Trophoblast cell (in vitro differentiated cells and primary cell): ENCODE results near the gene WNT6.

Experiments
- DNase-seq, 2 donors: peaks; one replicate each; pipeline ENCODE4 v3.0.0-alpha.2; 2016
- H2AFZ ChIP-seq: 2 replicates; pipeline ENCODE4 v1.6.1; 2013; ENCODE audit warnings: low read length, moderate library complexity, mild to moderate bottlenecking; ENCODE audit not compliant: insufficient read depth, poor library complexity
- H2AK5ac ChIP-seq: 2 replicates; pipeline ENCODE4 v1.6.1; 2013; ENCODE audit warnings: mild to moderate bottlenecking, low read length
- H2BK120ac ChIP-seq: 2 replicates; pipeline ENCODE4 v1.6.1; 2013; ENCODE audit warnings: low read length, mild to moderate bottlenecking, moderate library complexity; ENCODE audit not compliant: insufficient read depth, poor library complexity
- H2BK12ac ChIP-seq: 2 replicates; pipeline ENCODE4 v1.6.1; 2013; ENCODE audit warnings: mild to moderate bottlenecking, low read length, moderate library complexity
- H2BK5ac ChIP-seq: 2 replicates; pipeline ENCODE4 v1.6.1; 2013; ENCODE audit warnings: low read length, low read depth, moderate library complexity, mild to moderate bottlenecking; ENCODE audit not compliant: poor library complexity
- H3K14ac ChIP-seq: 2 replicates; pipeline ENCODE4 v1.6.1; 2013; ENCODE audit warnings: mild to moderate bottlenecking, low read length
- H3K18ac ChIP-seq: 2 replicates; pipeline ENCODE4 v1.6.1; 2013; ENCODE audit warnings: mild to moderate bottlenecking, low read length
- H3K23ac ChIP-seq: 2 replicates; pipeline ENCODE4 v1.6.1; 2013; ENCODE audit warnings: low read length
- H3K27ac ChIP-seq: 2 replicates; pipeline ENCODE4 v1.5.1; 2013; ENCODE audit warnings: low read depth, mild to moderate bottlenecking, inconsistent platforms, low read length, moderate library complexity
- H3K27me3 ChIP-seq: 2 replicates; pipeline ENCODE4 v1.6.1; 2013; ENCODE audit warnings: inconsistent platforms, mild to moderate bottlenecking, low read length, moderate library complexity; ENCODE audit not compliant: insufficient read depth
- H3K36me3 ChIP-seq, 2 experiments: 1 replicate in 1 of 2; 2 replicates in 1 of 2; pipeline ENCODE4 v1.6.1; 2013; ENCODE audit warnings: low read length in 2 of 2, mild to moderate bottlenecking in 2 of 2, moderate library complexity in 1 of 2; ENCODE audit not compliant: insufficient read depth in 2 of 2, control insufficient read depth in 1 of 2
- H3K4ac ChIP-seq: 2 replicates; pipeline ENCODE4 v1.6.1; 2013; ENCODE audit warnings: low read depth, mild to moderate bottlenecking, low read length, moderate library complexity
- H3K4me1 ChIP-seq, 2 experiments: 1 replicate in 1 of 2; 2 replicates in 1 of 2; pipeline ENCODE4 v1.6.1; 2013; ENCODE audit warnings: low read length in 2 of 2, mild to moderate bottlenecking in 2 of 2, moderate library complexity in 1 of 2; ENCODE audit not compliant: insufficient read depth in 2 of 2, control insufficient read depth in 1 of 2
- H3K4me2 ChIP-seq: 2 replicates; pipeline ENCODE4 v1.6.1; 2013; ENCODE audit warnings: inconsistent platforms, mild to moderate bottlenecking, low read length, moderate library complexity
- H3K4me3 ChIP-seq: 2 replicates; pipeline ENCODE4 v1.5.1; 2013; ENCODE audit warnings: mild to moderate bottlenecking, low read depth, low read length, inconsistent platforms
- H3K79me1 ChIP-seq: one replicate; pipeline ENCODE4 v1.6.1; 2013; ENCODE audit warnings: low read length
- H3K79me2 ChIP-seq: 2 replicates; pipeline ENCODE4 v1.6.1; 2013; ENCODE audit warnings: low read length, mild to moderate bottlenecking; ENCODE audit not compliant: control insufficient read depth, insufficient read depth, poor library complexity
- H3K9ac ChIP-seq: 2 replicates; pipeline ENCODE4 v1.6.1; 2013; ENCODE audit warnings: mild to moderate bottlenecking, low read length
- H3K9me3 ChIP-seq: 2 replicates; pipeline ENCODE4 v1.6.1; 2013; ENCODE audit warnings: low read depth, mild to moderate bottlenecking, control low read depth, inconsistent platforms, low read length; ENCODE audit not compliant: insufficient read depth
- H4K12ac ChIP-seq: 2 replicates; pipeline ENCODE4 v1.6.1; 2013; ENCODE audit warnings: low read depth, mild to moderate bottlenecking, low read length, moderate library complexity
- H4K8ac ChIP-seq: 2 replicates; pipeline ENCODE4 v1.6.1; 2013; ENCODE audit warnings: low read depth, mild to moderate bottlenecking, low read length, moderate library complexity
- H4K91ac ChIP-seq: one replicate; pipeline ENCODE4 v1.6.1; 2013; ENCODE audit warnings: low read depth, mild to moderate bottlenecking, low read length, moderate library complexity
- WGBS: extraction: QIAGEN DNeasy Blood & Tissue Kit; methylation state at CpG from one replicate; pipeline ENCODE4 v1.1.7; 2013; ENCODE audit warnings: missing lambda C conversion rate; ENCODE audit not compliant: insufficient read length, insufficient coverage; ENCODE audit errors: extremely low coverage; 5-methylcytosine and 5-hydroxymethylcytosine counted together

The WNT6 gene

DNA sequence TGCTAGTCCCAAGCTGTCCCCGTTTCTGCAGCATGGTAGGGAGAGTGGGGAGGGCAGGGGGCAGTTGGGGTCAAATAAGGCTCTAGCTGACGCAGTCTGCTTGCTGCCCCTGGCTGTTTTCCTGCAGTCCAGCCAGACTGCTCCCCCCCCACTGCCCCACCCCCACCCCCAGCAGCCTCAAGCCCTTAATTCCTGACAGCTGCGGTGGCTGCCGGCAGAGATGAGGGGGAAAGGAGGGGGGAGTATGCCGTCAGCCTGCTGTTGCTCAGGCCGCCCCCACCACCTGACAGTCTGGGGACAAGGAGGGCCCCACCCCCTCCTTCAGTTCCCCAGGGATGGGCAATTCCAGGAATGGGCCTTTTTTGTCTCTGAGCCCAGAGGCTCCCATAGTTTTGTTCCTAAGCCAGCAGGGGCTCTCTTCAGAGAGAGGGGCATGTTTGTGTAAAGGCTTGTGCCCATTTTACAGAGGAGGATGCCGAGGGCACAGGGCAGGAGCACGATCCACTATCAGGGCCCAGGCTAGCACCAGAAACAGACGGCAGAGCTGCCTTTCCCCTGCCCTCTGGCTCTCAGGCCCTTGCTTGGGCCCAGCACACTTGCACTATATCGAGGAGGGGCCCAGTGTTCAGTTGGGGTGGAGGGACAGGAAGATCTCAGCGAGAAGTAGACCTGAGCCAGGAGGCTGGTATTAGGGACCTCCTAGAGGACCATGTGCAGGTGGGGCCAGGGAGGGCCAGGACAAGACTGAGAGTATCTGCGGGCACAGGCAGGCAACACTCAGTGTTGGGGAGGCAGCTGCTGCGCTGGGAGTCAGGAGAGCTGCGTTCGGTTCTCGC is 19.5 kb downstream of the WNT6 start:
- Histone ChIP-seq H3K27me3 (peaks cover 45% of the 10 kb centered on the region), H3K9me3 (peaks cover 5% of the 10 kb centered on the region), H2AFZ (no peak overlapping the region), H2BK12ac (no peak overlapping the region), H3K23ac (no peak overlapping the region), H3K4ac (no peak overlapping the region), H2BK5ac (no peak overlapping the region), H3K79me1 (no peaks in the 10 kb centered on the region), H3K14ac (no peak overlapping the region), H4K91ac (no peak overlapping the region), H3K18ac (no peak overlapping the region), H4K8ac (no peak overlapping the region), H4K12ac (no peak overlapping the region), H3K4me1 (peaks cover 27 to 29% of the 10 kb centered on the region in 2 experiments), H3K36me3 (peaks cover under 1 to 4% of the 10 kb centered on the region in 2 experiments), H3K79me2 (no peaks in the 10 kb centered on the region), H3K27ac (no peak overlapping the region), H3K9ac (no peak overlapping the region), H2AK5ac (no peak overlapping the region), H2BK120ac (no peak overlapping the region), H3K4me3 (no peak overlapping the region), H3K4me2 (no peak overlapping the region)
- DNase-seq: no peak
- WGBS: no CpG with 5 or more reads among the region's 16 CpGs

DNA sequence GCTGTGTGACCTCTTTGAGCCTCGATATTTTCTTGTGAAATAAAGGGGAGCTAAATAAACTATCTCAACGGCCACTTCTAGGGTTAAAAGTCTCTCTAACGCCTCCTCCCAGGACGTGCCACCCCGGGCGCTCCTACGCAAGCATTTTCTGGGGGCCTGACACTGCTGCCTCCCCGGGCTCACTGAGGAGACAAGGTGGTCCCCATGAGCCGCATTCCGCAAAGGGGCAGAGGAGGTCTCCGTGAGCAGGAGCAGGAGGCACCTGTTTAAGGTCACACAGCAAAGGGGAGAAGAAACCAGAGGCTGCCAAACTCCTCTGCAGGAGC is 20.1 kb downstream of the WNT6 start:
- WGBS: no CpG with 5 or more reads among the region's 11 CpGs
- Histone ChIP-seq H4K12ac (no peak overlapping the region), H2AK5ac (no peak overlapping the region)

DNA sequence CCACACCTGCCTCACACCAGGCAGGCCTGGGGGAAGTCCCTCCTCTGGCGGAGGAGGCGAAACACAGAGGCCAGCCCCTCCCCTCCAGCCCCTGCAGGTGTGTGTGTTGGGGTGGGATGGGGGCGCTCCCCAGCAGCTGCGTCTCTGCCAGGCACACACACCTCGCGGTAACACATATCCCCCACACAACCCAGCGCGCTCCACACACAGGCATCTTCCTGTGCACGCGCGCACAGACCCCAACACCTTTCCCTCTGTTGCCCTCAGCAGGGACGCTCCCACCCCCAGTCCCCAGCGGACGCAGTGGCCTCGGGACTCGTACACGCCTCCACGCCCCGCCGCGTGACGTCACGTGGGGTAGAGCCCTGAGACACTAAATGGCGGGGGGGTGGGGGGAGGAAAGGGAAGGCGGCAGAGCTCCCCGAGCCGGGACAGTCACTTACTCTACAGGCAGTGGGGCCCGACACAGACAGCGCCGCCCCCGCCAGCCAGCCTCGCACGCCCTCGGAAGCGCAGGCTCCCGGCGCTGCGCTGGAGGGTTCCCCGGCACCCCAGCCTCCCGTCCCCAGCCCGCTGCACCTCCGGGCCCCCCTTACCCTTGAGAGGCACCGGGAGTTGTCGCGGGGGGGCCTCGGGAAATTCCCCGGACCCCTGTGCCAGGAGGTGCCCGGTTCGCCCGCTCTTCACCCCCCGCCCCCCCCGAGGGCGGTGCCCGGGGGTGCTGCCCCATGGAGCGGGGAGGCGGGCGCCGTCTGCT is 20.7 kb downstream of the WNT6 start, which contains the start of gene WNT10A:
WNT10A (plus strand) TSS at position 751 of the 757 bp plus-strand sequence. CDS start 144 bp downstream, outside the sequence.
- Histone ChIP-seq H4K8ac (no peak within 1 kb of the TSS), H3K4ac (no peak within 1 kb of the TSS), H3K14ac (no peak within 1 kb of the TSS), H3K36me3 (no peaks in the 10 kb centered on the region), H2AFZ (no peak within 1 kb of the TSS), H3K9me3 (peaks cover 10% of the 10 kb centered on the region), H3K27ac (no peak within 1 kb of the TSS), H2BK5ac (no peak within 1 kb of the TSS), H3K79me1 (no peaks in the 10 kb centered on the region), H3K4me3 (peak within 1 kb of the TSS; percentile 41), H2BK12ac (no peak within 1 kb of the TSS), H3K18ac (no peak within 1 kb of the TSS), H3K9ac (no peak within 1 kb of the TSS), H4K91ac (no peak within 1 kb of the TSS), H3K4me2 (peak within 1 kb of the TSS; percentile 52), H3K23ac (no peak within 1 kb of the TSS), H3K27me3 (peaks cover 56% of the 10 kb centered on the region), H3K4me1 (peaks cover 27 to 29% of the 10 kb centered on the region in 2 experiments), H4K12ac (no peak within 1 kb of the TSS), H2BK120ac (no peak within 1 kb of the TSS), H2AK5ac (no peak within 1 kb of the TSS), H3K79me2 (no peaks in the 10 kb centered on the region)
- DNase-seq: no peak
- WGBS: no CpG with 5 or more reads among the region's 58 CpGs

More for the DNA sequence above, 20.1 kb downstream of the WNT6 start:
- no peak overlapping the region for H3K4me3 ChIP-seq
- H4K8ac ChIP-seq: no peak overlapping the region
- no peak overlapping the region for H3K14ac ChIP-seq
- no peak overlapping the region for H3K23ac ChIP-seq
- no peaks in the 10 kb centered on the region for H3K79me2 ChIP-seq
- no peak overlapping the region for H2AFZ ChIP-seq
- H3K9me3 ChIP-seq: peaks cover 5% of the 10 kb centered on the region
- peak overlapping the region; percentile 52 for H3K4me2 ChIP-seq
- no peaks in the 10 kb centered on the region for H3K36me3 ChIP-seq
- H2BK120ac ChIP-seq: no peak overlapping the region
- H3K27ac ChIP-seq: no peak overlapping the region
- no peak for DNase-seq
- no peak overlapping the region for H4K91ac ChIP-seq
- peaks cover 27 to 29% of the 10 kb centered on the region in 2 experiments for H3K4me1 ChIP-seq
- H2BK5ac ChIP-seq: no peak overlapping the region
- H3K27me3 ChIP-seq: peaks cover 51% of the 10 kb centered on the region
- H3K9ac ChIP-seq: no peak overlapping the region
- H2BK12ac ChIP-seq: no peak overlapping the region
- no peak overlapping the region for H3K4ac ChIP-seq
- no peak overlapping the region for H3K18ac ChIP-seq
- H3K79me1 ChIP-seq: no peaks in the 10 kb centered on the region

DNA sequence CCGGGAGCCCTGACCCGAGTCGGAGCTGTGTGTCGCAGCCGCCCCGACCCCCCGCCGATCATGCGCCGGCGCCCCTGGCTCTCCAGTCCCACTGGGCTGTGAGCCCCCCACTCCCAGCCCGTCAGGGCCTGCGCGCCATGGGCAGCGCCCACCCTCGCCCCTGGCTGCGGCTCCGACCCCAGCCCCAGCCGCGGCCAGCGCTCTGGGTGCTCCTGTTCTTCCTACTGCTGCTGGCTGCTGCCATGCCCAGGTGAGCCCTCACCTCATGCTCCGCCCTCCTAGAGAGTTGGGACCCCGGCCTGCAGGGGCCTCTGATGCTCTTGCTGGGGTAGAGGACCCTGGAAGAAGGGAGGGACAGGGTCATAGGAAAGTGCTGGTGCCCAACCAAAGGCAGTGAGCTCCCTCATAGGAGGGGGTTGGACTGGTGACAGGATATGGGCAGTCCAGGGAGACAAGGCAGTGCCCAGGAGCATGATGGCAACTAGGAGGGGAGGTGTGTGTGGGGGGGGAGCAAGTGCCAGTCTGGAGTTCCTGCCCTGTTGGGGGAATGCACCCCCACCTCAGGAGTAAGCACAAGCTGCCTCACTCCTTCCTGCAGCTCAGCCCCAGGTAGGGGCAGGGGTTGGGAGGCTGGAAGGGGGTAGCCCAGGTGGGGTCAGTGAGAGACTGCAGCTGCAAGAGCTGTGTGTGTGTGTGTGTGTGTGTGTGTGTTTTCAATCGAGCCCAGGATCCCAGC is 21.4 kb downstream of the WNT6 start:
- no peak overlapping the region for H2BK12ac ChIP-seq
- DNase-seq: no peak
- no peaks in the 10 kb centered on the region for H3K79me2 ChIP-seq
- no peak overlapping the region for H3K27ac ChIP-seq
- no peak overlapping the region for H3K9ac ChIP-seq
- H3K4me1 ChIP-seq: peaks cover 27 to 29% of the 10 kb centered on the region in 2 experiments
- H3K14ac ChIP-seq: no peak overlapping the region
- H4K91ac ChIP-seq: no peak overlapping the region
- no peak overlapping the region for H4K8ac ChIP-seq
- H3K4ac ChIP-seq: no peak overlapping the region
- no peak overlapping the region for H3K23ac ChIP-seq
- H3K4me2 ChIP-seq: no peak overlapping the region
- H3K9me3 ChIP-seq: peaks cover 10% of the 10 kb centered on the region
- H3K36me3 ChIP-seq: no peaks in the 10 kb centered on the region
- no peak overlapping the region for H4K12ac ChIP-seq
- no peak overlapping the region for H3K18ac ChIP-seq
- H2BK120ac ChIP-seq: no peak overlapping the region
- no peak overlapping the region for H2AFZ ChIP-seq
- H2BK5ac ChIP-seq: no peak overlapping the region
- H3K27me3 ChIP-seq: peaks cover 58% of the 10 kb centered on the region
- H3K79me1 ChIP-seq: no peaks in the 10 kb centered on the region
- no peak overlapping the region for H2AK5ac ChIP-seq
- no peak overlapping the region for H3K4me3 ChIP-seq
- WGBS: no CpG with 5 or more reads among the region's 24 CpGs
